Measurements from ENCODE around the gene ZNF561.
"Not testable (repeated sequence)": the region's sequence is repeated elsewhere in the genome, so short reads cannot be mapped to it uniquely, and the experiment has no call there.

Gene ZNF561

GRCh38 chr19:9621156-9622037 lies at the start of gene ZNF561:
Gene ZNF561, minus strand, starts transcription at chr19:9621232. Its CDS starts 1,776 bp downstream, at chr19:9619456.
- DNase-seq (ENCODE audit: low spot score): peak; percentile 66

GRCh38 chr19:9668544-9668943 lies 47.5 kb upstream of the ZNF561 start:
- no peak for DNase-seq (ENCODE audit: low spot score)

GRCh38 chr19:9667898-9668297 lies 46.9 kb upstream of the ZNF561 start:
- DNase-seq (ENCODE audit: low spot score): no peak

GRCh38 chr19:9658769-9659168 lies 37.7 kb upstream of the ZNF561 start:
- no peak for DNase-seq (ENCODE audit: low spot score)

- DNase-seq (ENCODE audit: low spot score): not testable (repeated sequence)
Measured at GRCh38 chr19:9653066-9653555, 32.1 kb upstream of the ZNF561 start.

- DNase-seq (ENCODE audit: low spot score): not testable (repeated sequence)
Measured at GRCh38 chr19:9651464-9651863, 30.4 kb upstream of the ZNF561 start.

- no peak for DNase-seq (ENCODE audit: low spot score)
Measured at GRCh38 chr19:9650345-9650744, 29.3 kb upstream of the ZNF561 start.

- DNase-seq (ENCODE audit: low spot score): no peak
Measured at GRCh38 chr19:9645472-9645871, 24.4 kb upstream of the ZNF561 start.

GRCh38 chr19:9644472-9644871 lies 23.4 kb upstream of the ZNF561 start:
- no peak for DNase-seq (ENCODE audit: low spot score)

GRCh38 chr19:9641810-9642209 lies 20.8 kb upstream of the ZNF561 start:
- no peak for DNase-seq (ENCODE audit: low spot score)

- DNase-seq (ENCODE audit: low spot score): no peak
Measured at GRCh38 chr19:9640956-9641355, 19.9 kb upstream of the ZNF561 start.

- no peak for DNase-seq (ENCODE audit: low spot score)
Measured at GRCh38 chr19:9636018-9636417, 15.0 kb upstream of the ZNF561 start.

- no peak for DNase-seq (ENCODE audit: low spot score)
Measured at GRCh38 chr19:9627856-9628255, 6.8 kb upstream of the ZNF561 start.

GRCh38 chr19:9622531-9622930 lies 1.5 kb upstream of the ZNF561 start:
- no peak for DNase-seq (ENCODE audit: low spot score)

GRCh38 chr19:9620842-9621155 lies 233 bp downstream of the ZNF561 start:
- DNase-seq (ENCODE audit: low spot score): no peak

- no peak for DNase-seq (ENCODE audit: low spot score)
Measured at GRCh38 chr19:9615844-9616243, 5.2 kb downstream of the ZNF561 start.

- DNase-seq (ENCODE audit: low spot score): no peak
Measured at GRCh38 chr19:9610484-9611113, 10.4 kb downstream of the ZNF561 start.

- no peak for DNase-seq (ENCODE audit: low spot score)
Measured at GRCh38 chr19:9608912-9609311, 12.1 kb downstream of the ZNF561 start.

- DNase-seq (ENCODE audit: low spot score): no peak
Measured at GRCh38 chr19:9597027-9597426, 24.0 kb downstream of the ZNF561 start.

GRCh38 chr19:9586764-9587163 lies 34.3 kb downstream of the ZNF561 start:
- DNase-seq (ENCODE audit: low spot score): peak; percentile 6

GRCh38 chr19:9584073-9584833 lies 36.8 kb downstream of the ZNF561 start, which contains the start of gene ZNF121:
Gene ZNF121, minus strand, starts transcription at chr19:9584504. Its CDS starts 16,407 bp downstream, at chr19:9568097.
- DNase-seq (ENCODE audit: low spot score): peak; percentile 54

- DNase-seq (ENCODE audit: low spot score): not testable (repeated sequence)
Measured at GRCh38 chr19:9582081-9582725, 38.8 kb downstream of the ZNF561 start.
